Activated CD8-positive, alpha-beta T cell treated with anti-CD3 and anti-CD28 coated beads, Interleukin-2, amount 10 ng/mL, durations not matched to agents 7 days and 5 days (primary cell): ENCODE results near the gene PSMC4. TPM values are rescaled to one million over a fixed set of nuclear protein-coding genes. Genes with fewer than 3 reads are reported as not detected.

Source experiments
- ATAC-seq: fragments of 150-1000 bp; cut with Tn5 transposase; one replicate; pipeline ENCODE4 v1.10.0; 2021; ENCODE audit warnings: moderate library complexity
- CTCF ChIA-PET: fragments of 350-600 bp; sonication (Branson Sonifier 250); formaldehyde crosslinking; loops from one replicate; lab custom pipeline; 2021; ENCODE audit warnings: antibody characterized with exemption; lab: Charles Lee
- POLR2A ChIA-PET: fragments of 350-600 bp; sonication (Branson Sonifier 250); formaldehyde crosslinking; loops from one replicate; lab custom pipeline; 2021; ENCODE audit warnings: antibody characterized with exemption; lab: Charles Lee
- DNase-seq: peaks from one replicate; pipeline ENCODE4 v3.0.0-alpha.2; 2020
- H3K27ac Mint-ChIP-seq: one replicate; pipeline ENCODE4 v1.8.0; 2021; ENCODE audit warnings: mild to moderate bottlenecking, mixed read lengths
- H3K27me3 Mint-ChIP-seq: one replicate; pipeline ENCODE4 v1.8.0; 2021; ENCODE audit warnings: low read depth, mixed read lengths
- H3K36me3 Mint-ChIP-seq: one replicate; pipeline ENCODE4 v1.8.0; 2021; ENCODE audit warnings: low read depth, mixed read lengths
- H3K4me1 Mint-ChIP-seq: one replicate; pipeline ENCODE4 v1.8.0; 2021; ENCODE audit warnings: low read depth, mixed read lengths
- H3K4me3 Mint-ChIP-seq: one replicate; pipeline ENCODE4 v1.8.0; 2021; ENCODE audit warnings: mild to moderate bottlenecking, mixed read lengths
- H3K9me3 Mint-ChIP-seq: one replicate; pipeline ENCODE4 v1.8.0; 2022; ENCODE audit warnings: mixed read lengths; ENCODE audit not compliant: insufficient read depth
- total RNA-seq, 2 experiments: library from RNA; stranded (reverse); gene quantifications; one replicate each; pipeline ENCODE4 v1.2.3, GENCODE V29; 2021

Gene PSMC4
- total RNA-seq, 2 experiments from 2014 or later = 120 to 121 TPM

DNA sequence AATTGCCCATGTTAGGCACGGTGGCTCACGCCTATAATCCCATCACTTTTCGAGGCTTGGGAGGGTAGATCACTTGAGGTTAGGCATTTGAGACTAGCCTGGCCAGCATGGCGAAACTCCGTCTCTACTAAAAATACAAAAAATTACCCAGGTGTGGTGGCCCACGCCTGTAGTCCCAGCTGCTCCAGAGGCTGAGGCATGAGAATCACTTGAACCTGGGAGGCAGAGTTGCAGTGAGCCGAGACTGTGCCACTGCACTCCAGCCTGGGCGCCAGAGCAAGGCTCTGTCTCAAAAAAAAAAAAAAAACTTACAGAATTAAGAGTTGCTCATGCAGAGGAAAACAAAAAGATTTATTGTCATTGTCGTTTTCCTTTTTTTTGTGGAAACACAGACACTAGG, 3.4 kb upstream of the PSMC4 start:
- Mint-ChIP-seq H3K27me3 (no peaks in the 10 kb centered on the region), H3K36me3 (peaks cover 19% of the 10 kb centered on the region), H3K4me1 (peaks cover 39% of the 10 kb centered on the region), H3K27ac (no peak overlapping the region), H3K9me3 (no peaks in the 10 kb centered on the region), H3K4me3 (no peak overlapping the region)
- ChIA-PET POLR2A (no interaction called here), CTCF (no interaction called here)
- ATAC-seq = no peak
- no peak for DNase-seq

DNA sequence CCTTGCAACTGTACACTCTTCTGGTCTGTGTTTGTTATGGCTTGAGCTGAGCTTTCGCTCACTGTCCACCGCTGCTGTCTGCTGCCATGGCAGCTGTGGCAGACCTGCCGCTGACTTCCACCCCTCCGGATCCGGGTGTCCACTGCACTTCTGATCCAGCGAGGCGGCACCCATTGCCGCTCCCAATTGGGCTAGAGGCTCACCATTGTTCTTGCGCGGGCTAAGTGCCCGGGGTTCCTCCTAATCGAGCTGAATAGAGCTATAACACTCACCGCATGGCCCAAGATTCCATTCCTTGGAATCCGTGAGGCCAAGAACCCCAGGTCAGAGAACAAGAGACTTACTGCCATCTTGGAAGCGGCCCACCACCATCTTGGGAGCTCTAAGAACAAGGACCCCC, 2.2 kb upstream of the PSMC4 start:
- Mint-ChIP-seq H3K4me3 (no peak overlapping the region), H3K27me3 (no peaks in the 10 kb centered on the region), H3K4me1 (peaks cover 44% of the 10 kb centered on the region), H3K27ac (peak overlapping the region; percentile 95), H3K9me3 (no peaks in the 10 kb centered on the region), H3K36me3 (peaks cover 29% of the 10 kb centered on the region)
- DNase-seq (no peak), ATAC-seq (no peak)
- CTCF ChIA-PET = interaction anchor here (0.8 to 3.9 kb wide), 3 partner anchors 13 to 31 kb away, joined by 3 to 133 read pairs (median 77); no protein-coding TSS in a partner anchor
- POLR2A ChIA-PET = interaction anchor here (0.9 to 3.7 kb wide), 6 partner anchors 8 to 32 kb away, joined by 3 to 31 read pairs (median 18); partner anchors contain the start of gene FCGBP

DNA sequence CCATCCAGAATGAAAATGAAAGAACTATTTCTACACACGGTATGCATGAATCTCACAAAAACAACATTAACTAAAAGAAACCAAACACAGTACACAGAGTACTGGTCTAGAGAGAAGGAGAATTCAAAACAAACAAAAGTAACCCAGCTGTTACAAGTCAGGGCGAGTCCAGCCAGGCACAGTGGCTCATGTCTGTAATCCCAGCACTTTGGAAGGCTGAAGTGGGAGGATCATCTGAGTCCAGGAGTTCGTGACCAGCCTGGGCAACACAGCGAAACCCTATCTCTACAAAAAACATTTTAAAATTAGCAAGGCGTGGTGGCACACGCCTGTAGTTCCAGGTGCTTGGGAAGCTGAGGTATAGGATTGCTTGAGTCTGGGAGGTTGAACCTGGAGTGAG, 1.7 kb upstream of the PSMC4 start:
- Mint-ChIP-seq H3K27me3 (no peaks in the 10 kb centered on the region), H3K9me3 (no peaks in the 10 kb centered on the region), H3K36me3 (peaks cover 34% of the 10 kb centered on the region), H3K27ac (peak overlapping the region; percentile 95), H3K4me3 (peak overlapping the region; percentile 95), H3K4me1 (peaks cover 43% of the 10 kb centered on the region)
- no peak for ATAC-seq
- no peak for DNase-seq
- CTCF ChIA-PET = interaction anchor here (0.8 to 3.9 kb wide), 9 partner anchors 13 to 123 kb away, joined by 3 to 133 read pairs (median 21); partner anchors contain the start of genes FBL, FCGBP and ZNF780B
- POLR2A ChIA-PET = interaction anchor here (0.9 to 3.7 kb wide), 11 partner anchors 8 to 71 kb away, joined by 3 to 31 read pairs (median 14); partner anchors contain the start of genes FCGBP and ZNF546

DNA sequence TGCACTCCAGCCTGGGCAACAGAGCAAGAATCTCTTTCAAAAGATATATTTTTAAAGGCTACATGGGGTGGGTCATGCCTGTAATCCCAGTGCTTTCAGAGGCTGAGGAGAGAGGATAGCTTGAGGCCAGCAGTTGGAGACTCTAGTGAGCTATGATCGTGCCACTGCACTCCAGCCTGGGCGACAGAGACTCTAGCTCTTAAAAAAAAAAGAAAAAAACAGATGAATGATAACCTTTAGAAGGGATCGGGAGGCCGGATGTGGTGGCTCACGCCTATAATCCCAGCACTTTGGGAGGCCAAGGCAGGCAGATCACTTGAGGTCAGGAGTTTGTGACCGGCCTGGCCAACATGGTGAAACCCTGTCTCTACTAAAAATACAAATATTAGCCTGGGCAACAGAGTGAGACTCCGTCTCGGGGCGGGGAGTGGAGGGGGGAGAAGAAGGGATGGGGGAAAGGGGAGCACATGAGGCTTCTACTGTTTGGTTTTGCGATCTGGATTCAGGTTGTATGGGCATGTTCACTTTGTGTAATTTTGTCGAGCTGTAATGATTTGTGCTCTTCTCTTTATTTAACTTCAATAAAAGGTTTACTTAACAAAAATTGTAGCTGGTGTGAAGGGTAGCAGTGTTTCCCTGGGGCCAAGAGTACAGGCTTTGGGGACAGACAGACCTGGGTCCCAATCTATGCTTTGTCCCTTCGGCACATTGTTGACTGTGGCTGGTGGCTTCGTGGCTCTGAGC, 1.1 kb upstream of the PSMC4 start:
- DNase-seq (no peak), ATAC-seq (no peak)
- Mint-ChIP-seq H3K36me3 (peaks cover 39% of the 10 kb centered on the region), H3K4me1 (peaks cover 43% of the 10 kb centered on the region), H3K4me3 (peak overlapping the region; percentile 95), H3K27ac (peak overlapping the region; percentile 95), H3K27me3 (no peaks in the 10 kb centered on the region), H3K9me3 (no peaks in the 10 kb centered on the region)
- ChIA-PET CTCF (interaction anchor here (0.6 to 3.9 kb wide), 35 partner anchors 9 to 1165 kb away, joined by 3 to 133 read pairs (median 11); partner anchors contain the start of genes DYRK1B, FBL, FCGBP and ZNF546), POLR2A (interaction anchor here (0.8 to 3.7 kb wide), 18 partner anchors 9 to 225 kb away, joined by 3 to 31 read pairs (median 8); partner anchors contain the start of genes DYRK1B, FBL, FCGBP and ZNF546)

DNA sequence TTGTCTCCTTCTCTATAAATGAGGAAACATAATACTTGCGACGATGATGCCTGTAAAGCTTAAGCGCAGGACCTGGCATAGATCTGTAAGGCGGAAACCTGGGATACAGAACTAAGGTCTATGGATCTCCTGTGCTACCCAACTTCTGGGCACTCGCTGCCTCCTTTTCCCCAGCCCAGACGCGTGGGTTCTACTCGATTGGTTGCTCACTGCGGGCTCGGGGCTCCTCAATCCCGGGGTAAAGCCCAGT, 615 bp upstream of the PSMC4 start:
- Mint-ChIP-seq H3K4me3 (peak overlapping the region; percentile 95), H3K27me3 (no peaks in the 10 kb centered on the region), H3K36me3 (peaks cover 44% of the 10 kb centered on the region), H3K27ac (peak overlapping the region; percentile 95), H3K4me1 (peaks cover 43% of the 10 kb centered on the region), H3K9me3 (no peaks in the 10 kb centered on the region)
- CTCF ChIA-PET = interaction anchor here (0.6 to 3.9 kb wide), 36 partner anchors 9 to 195 kb away, joined by 3 to 133 read pairs (median 11); partner anchors contain the start of genes DYRK1B, FBL, FCGBP and ZNF546
- no peak for ATAC-seq
- DNase-seq = no peak
- POLR2A ChIA-PET = interaction anchor here (0.8 to 3.7 kb wide), 19 partner anchors 9 to 224 kb away, joined by 3 to 31 read pairs (median 7); partner anchors contain the start of genes DYRK1B, FBL, FCGBP and ZNF546

DNA sequence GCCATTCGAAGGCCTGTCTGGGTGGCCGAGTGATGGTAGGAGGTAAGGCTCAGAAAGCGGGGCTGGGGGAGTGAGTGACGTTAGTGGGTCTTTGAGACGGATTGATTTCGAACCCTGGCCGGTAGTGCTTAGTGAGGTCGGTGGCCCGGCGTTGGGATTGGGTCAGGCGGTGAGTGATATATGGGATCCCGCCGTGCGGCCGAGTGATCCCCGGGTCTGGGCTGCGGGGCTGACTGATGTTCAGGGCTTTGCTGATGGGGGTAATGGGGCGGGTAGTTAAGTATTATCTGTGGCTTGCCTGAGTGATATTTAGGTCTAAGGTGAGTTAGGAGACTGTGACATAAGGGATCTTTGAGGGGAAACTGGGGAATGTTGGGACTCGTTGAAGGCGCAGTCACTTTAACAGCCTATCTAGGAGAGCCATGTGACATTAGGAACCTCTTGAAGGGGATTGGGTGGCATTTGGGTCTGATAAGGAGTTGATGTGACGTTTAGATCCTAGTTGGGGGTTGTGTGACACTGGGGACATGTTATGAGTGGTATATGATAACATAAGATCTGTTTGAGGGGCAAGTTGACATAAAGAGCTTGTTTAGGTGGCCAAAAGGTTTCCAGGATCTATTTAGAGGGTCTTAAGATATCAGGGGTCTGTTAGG, 543 bp downstream of the PSMC4 start:
- no peak for DNase-seq
- Mint-ChIP-seq H3K36me3 (peaks cover 50% of the 10 kb centered on the region), H3K27ac (peak overlapping the region; percentile 95), H3K4me3 (peak overlapping the region; percentile 95), H3K4me1 (peaks cover 43% of the 10 kb centered on the region), H3K27me3 (no peaks in the 10 kb centered on the region), H3K9me3 (no peaks in the 10 kb centered on the region)
- ChIA-PET POLR2A (interaction anchor here (0.8 to 3.7 kb wide), 14 partner anchors 7 to 173 kb away, joined by 3 to 31 read pairs (median 12); partner anchors contain the start of genes DYRK1B, FCGBP, ZNF546 and ZNF780A), CTCF (interaction anchor here (1.0 to 3.9 kb wide), 31 partner anchors 8 to 207 kb away, joined by 3 to 133 read pairs (median 12); partner anchors contain the start of genes DYRK1B, FBL, FCGBP and ZNF546)
- ATAC-seq = no peak

DNA sequence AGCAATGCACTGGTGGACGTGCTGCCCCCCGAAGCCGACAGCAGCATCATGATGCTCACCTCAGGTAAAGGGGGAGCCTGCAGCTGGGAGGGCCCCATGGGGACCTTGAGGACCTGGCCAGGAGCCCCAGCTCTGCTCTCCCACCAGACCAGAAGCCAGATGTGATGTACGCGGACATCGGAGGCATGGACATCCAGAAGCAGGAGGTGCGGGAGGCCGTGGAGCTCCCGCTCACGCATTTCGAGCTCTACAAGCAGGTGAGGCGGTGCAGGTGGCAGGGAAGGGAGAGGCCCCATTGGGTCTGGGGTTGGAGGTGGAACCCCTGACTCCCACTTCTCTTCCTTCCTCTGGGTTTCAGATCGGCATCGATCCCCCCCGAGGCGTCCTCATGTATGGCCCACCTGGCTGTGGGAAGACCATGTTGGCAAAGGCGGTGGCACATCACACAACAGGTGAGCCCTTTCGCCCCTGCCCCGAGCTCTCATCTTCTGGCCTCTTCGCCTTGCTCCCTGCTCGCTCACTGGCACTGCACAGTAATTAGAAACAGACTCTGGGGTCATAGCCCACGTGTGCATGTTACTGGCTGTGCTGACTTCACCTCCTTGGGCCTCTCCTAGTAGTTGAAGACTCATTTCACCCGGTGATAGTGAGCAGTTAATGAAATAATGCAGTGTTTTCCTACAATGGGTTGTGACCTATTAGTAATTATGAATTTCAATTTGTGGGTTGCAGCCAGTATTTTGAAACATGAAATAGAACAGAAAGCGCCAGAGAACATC, 3.6 kb downstream of the PSMC4 start:
- DNase-seq (no peak), ATAC-seq (no peak)
- CTCF ChIA-PET = no interaction called here
- Mint-ChIP-seq H3K36me3 (peaks cover 66% of the 10 kb centered on the region), H3K4me1 (peaks cover 26% of the 10 kb centered on the region), H3K27me3 (no peaks in the 10 kb centered on the region), H3K4me3 (no peak overlapping the region), H3K27ac (no peak overlapping the region), H3K9me3 (no peaks in the 10 kb centered on the region)
- POLR2A ChIA-PET = interaction anchor here (0.8 kb wide), 1 partner anchor 22 kb away, joined by 3 read pairs; the partner anchor contains the start of gene ZNF546

DNA sequence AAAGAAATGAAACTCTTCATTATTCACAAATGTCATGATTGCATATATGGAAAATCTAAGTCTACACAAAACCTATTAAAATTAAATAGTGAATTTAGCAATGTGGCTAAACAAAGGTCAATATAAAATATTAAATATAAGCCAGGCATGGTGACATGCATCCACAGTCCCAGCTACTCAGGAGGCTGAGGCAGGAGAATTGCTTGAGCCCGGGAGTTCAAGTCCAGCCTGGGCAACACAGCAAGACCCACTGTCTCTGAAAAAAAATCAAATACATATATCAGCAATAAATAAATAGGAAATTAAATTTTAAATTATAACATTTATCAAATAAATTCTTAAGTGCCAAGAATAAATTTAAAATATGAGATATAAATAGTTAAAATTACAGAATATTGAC, 11.9 kb downstream of the PSMC4 start:
- CTCF ChIA-PET = no interaction called here
- no peak overlapping the region for H3K27ac Mint-ChIP-seq
- H3K4me3 Mint-ChIP-seq = no peak overlapping the region
- no peaks in the 10 kb centered on the region for H3K27me3 Mint-ChIP-seq
- ATAC-seq (no peak), DNase-seq (no peak)
- POLR2A ChIA-PET = no interaction called here
- H3K36me3 Mint-ChIP-seq = peaks cover 91% of the 10 kb centered on the region
- no peaks in the 10 kb centered on the region for H3K4me1 Mint-ChIP-seq
- H3K9me3 Mint-ChIP-seq = peaks cover 43% of the 10 kb centered on the region

DNA sequence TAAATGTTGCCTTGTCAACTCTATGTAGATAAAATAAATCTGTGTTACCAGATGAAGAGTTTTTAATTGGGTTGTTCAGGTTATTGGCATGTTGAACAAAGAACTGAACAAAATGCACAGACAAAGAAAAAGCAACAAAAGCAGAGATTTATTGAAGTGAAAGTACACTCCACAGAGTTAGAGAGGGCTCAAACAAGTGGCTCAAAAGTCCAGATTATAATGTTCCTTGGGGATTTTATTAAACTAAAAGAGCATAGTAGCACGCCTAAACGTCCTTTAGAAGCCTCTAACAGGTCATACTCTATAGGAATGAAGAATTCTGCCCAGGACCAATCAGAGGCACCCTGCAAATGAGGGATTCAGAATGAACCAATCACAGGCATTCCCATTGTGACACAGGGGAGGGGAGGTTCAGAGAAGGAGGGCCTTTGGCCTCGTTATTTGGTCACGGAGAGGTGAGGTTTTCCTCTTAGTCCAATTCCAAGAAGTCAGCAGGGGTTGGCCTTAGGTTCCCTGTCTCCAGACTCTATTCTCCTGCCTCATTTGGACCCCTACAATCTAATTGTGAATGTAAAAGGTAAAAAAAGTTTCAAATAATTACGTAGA, 12.8 kb downstream of the PSMC4 start:
- ATAC-seq (no peak), DNase-seq (peak; percentile 15)
- no peaks in the 10 kb centered on the region for H3K27me3 Mint-ChIP-seq
- peaks cover 43% of the 10 kb centered on the region for H3K9me3 Mint-ChIP-seq
- H3K4me1 Mint-ChIP-seq = no peaks in the 10 kb centered on the region
- H3K4me3 Mint-ChIP-seq = no peak overlapping the region
- POLR2A ChIA-PET = no interaction called here
- peaks cover 82% of the 10 kb centered on the region for H3K36me3 Mint-ChIP-seq
- CTCF ChIA-PET = interaction anchor here (2.1 kb wide), 1 partner anchor 13 kb away, joined by 7 read pairs; the partner anchor contains the start of gene PSMC4
- H3K27ac Mint-ChIP-seq = no peak overlapping the region

DNA sequence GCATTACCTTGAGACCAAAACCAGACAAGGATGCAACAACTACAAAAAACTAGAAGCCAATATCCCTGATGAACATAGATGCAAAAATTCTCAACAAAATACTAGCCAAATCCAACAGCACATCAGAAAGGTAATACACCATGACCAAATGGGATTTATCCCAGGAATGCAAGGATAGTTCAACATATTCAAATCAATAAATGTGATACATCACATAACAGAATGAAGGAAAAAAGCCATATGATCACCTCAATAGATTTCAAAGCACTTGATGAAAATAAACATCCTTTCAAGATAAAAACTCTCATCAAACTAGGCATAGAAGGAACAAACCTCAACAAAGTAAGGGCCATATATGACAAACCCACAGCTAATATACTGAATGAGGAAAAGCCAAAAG, 15.7 kb downstream of the PSMC4 start:
- no peak for ATAC-seq
- ChIA-PET POLR2A (no interaction called here), CTCF (no interaction called here)
- no peaks in the 10 kb centered on the region for H3K27me3 Mint-ChIP-seq
- peaks cover 43% of the 10 kb centered on the region for H3K9me3 Mint-ChIP-seq
- no peak for DNase-seq
- no peak overlapping the region for H3K27ac Mint-ChIP-seq
- H3K4me3 Mint-ChIP-seq = no peak overlapping the region
- H3K36me3 Mint-ChIP-seq = peaks cover 66% of the 10 kb centered on the region
- H3K4me1 Mint-ChIP-seq = peaks cover 2% of the 10 kb centered on the region

DNA sequence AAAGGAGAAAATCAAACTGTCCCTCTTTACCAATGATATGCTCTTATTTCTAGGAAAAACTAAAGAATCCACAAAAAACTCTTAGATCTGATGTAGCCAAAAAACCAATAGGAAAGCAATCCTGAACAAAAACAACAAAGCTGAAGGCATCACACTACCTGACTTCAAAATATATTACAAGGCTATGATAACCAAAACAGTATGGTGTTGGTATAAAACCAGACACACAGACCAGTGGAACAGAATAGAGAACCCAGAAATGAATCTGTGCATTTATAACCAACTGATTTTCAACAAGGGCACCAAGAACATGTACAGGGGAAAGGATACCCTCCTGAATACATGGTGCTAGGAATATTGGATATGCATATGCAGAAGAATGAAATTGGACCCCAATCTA, 16.2 kb downstream of the PSMC4 start:
- ATAC-seq (no peak), DNase-seq (no peak)
- Mint-ChIP-seq H3K9me3 (peaks cover 45% of the 10 kb centered on the region), H3K27ac (no peak overlapping the region), H3K4me1 (peaks cover 2% of the 10 kb centered on the region), H3K27me3 (no peaks in the 10 kb centered on the region), H3K36me3 (peaks cover 64% of the 10 kb centered on the region), H3K4me3 (no peak overlapping the region)
- CTCF ChIA-PET = no interaction called here
- POLR2A ChIA-PET = no interaction called here
